Hepatic stellate cell (primary cell): ENCODE results near the gene SPATA31A5.
"Not testable (repeated sequence)": the region's sequence is repeated elsewhere in the genome, so short reads cannot be mapped to it uniquely, and the experiment has no call there.

Experiments used
- DNase-seq: peaks from one replicate; pipeline ENCODE4 v3.0.0; 2011; ENCODE audit warnings: low spot score

Gene SPATA31A5

DNA sequence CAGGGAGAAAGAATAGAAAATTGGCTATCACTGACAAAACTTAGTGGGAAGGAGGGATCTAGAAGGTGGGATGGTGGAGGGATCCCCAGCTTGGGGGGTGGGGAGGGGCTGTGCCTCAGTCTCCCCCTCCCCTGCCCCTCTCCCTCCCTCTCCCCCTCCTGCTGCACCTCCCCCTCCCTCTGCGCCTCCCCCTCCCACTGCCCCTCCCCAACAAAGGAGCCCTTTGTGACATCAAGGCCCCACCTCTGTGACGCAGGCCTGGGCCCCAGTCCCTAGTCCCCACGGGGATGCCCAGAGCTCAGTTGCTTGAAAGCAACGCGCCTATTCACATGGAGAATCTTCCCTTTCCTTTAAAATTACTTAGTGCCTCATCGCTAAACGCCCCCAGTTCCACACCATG lies at the start of gene SPATA31A5:
TSS of gene SPATA31A5 (plus strand) at position 301 of the 400 bp plus-strand sequence. CDS start at position 330, 29 bp downstream.
- not testable (repeated sequence) for DNase-seq

DNA sequence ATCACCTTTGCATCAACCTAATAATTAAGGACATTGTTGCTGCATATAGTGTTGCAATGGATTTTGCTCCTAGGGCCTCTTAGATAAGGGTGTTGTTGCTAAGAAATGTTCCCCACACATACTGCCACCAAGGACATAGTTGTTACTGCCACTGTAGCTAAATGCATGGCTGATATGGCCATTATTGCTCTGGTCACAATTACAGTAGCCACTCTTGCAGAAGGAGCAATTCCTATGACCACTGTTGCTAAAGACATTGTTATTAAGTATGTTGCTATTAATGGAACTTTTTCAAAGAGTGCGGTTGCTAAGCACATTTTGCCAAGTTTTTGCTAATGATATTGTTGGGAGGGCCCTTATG lies 48.8 kb downstream of the SPATA31A5 start:
- DNase-seq = not testable (repeated sequence)

GRCh38 chr9:60966382-60966781 lies 52.2 kb downstream of the SPATA31A5 start:
- DNase-seq = not testable (repeated sequence)
